NT2/D1 (cell line): ENCODE data around the gene TSKS.

Experiments
- YY1 ChIP-seq: IDR thresholded peaks from 2 replicates; pipeline ENCODE4 v1.6.1; 2011; ENCODE audit not compliant: insufficient read length, insufficient read depth
- ZNF274 ChIP-seq: IDR thresholded peaks from 2 replicates; pipeline ENCODE4 v1.6.1; 2011; ENCODE audit warnings: mild to moderate bottlenecking, low read depth, low read length

- TF ChIP-seq YY1 (no peak), ZNF274 (no peak)
Measured at GRCh38 chr19:49699364-49699763, 63.7 kb downstream of the TSKS start.
